ENCODE measurements around the gene NEK8.

GRCh38 chr17:28755486-28755885, 26.9 kb downstream of the NEK8 start:
- no peak for TF ChIP-seq CTCF (IDR thresholded peaks at IDR 0.05)
- no peak for TF ChIP-seq POLR2A (IDR thresholded peaks at IDR 0.05)

All from prostate gland (tissue), 2 donors.